Bronchial epithelial cell (primary cell): ENCODE data around the gene SYNGR1. TPM values are rescaled to one million over a fixed set of nuclear protein-coding genes. Genes with fewer than 3 reads are reported as not detected.

Experiments
- DNase-seq: peaks from one replicate; pipeline ENCODE4 v3.0.0-alpha.2; 2010; ENCODE audit warnings: low read depth
- FAIRE-seq: peaks from 2 replicates; lab custom pipeline; 2011; peaks lifted over from hg19 to GRCh38; lab: Jason Lieb, UNC
- H3K27me3 ChIP-seq: 2 replicates; pipeline ENCODE4 v1.5.1; 2011; ENCODE audit warnings: low read length; ENCODE audit not compliant: control insufficient read depth, insufficient read depth
- H3K36me3 ChIP-seq: 2 replicates; pipeline ENCODE4 v1.5.1; 2011; ENCODE audit warnings: low read length; ENCODE audit not compliant: control insufficient read depth, insufficient read depth
- H3K4me3 ChIP-seq: 2 replicates; pipeline ENCODE4 v1.5.1; 2011; ENCODE audit warnings: mild to moderate bottlenecking, low read depth, low read length, control low read depth
- total RNA-seq: library from RNA; depleted of rRNA; stranded (reverse); fragments of >200 nt; gene quantifications from 2 replicates; pipeline ENCODE4 v1.2.1, GENCODE V29; 2014
- TF ChIP-seq, protein P1 (sequence below): IDR thresholded peaks from 2 replicates; pipeline ENCODE4 v1.5.1; 2011; ENCODE audit warnings: mild to moderate bottlenecking, moderate library complexity, low read length, control low read depth, inconsistent platforms; ENCODE audit not compliant: insufficient read depth, severe bottlenecking

SYNGR1 gene
- total RNA-seq, 1 donor from 2014 or later: 0.26 TPM

DNA sequence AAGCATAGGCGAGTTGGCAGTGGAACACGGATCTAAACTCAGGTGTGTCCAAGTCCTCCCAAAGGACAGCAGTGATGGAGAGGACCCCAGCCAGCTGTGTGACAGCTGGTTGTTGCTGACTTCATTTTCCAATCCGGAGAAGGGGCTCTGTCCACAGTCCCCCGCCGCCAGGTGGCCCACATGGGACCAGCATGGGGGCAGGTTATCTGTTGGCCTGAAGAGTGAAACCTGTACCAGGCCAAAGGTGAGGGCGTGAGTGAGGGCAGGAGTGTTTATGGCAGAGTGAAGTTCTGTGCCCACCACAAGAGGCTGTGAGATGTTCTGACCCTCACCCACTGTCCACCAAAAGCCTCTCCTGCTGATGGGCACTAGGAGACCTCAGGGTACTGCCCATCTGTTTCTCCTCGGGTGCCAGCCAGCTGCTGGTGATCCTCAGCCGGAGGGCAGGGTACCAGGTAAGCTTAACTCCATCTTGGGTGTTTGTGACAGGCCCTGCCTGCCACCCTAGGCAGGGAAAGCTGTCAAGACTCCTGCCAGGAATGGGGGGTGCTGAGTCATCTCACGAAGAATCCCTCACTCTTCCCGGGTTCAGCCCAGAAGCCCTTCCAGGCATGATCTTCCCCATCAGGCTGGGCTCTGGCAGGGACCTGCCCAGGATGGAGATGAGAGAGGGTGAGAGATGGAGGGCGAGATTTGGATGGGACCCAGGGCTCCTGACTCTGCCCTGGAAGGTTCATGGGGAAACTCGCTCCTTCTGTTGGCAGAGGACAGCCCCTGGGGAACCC lies 34.2 kb downstream of the SYNGR1 start:
- Histone ChIP-seq H3K4me3 (no peak overlapping the region), H3K36me3 (no peaks in the 10 kb centered on the region), H3K27me3 (no peaks in the 10 kb centered on the region)
- FAIRE-seq (no peak), DNase-seq (peak; percentile 21)
- TF ChIP-seq, protein P1, sequence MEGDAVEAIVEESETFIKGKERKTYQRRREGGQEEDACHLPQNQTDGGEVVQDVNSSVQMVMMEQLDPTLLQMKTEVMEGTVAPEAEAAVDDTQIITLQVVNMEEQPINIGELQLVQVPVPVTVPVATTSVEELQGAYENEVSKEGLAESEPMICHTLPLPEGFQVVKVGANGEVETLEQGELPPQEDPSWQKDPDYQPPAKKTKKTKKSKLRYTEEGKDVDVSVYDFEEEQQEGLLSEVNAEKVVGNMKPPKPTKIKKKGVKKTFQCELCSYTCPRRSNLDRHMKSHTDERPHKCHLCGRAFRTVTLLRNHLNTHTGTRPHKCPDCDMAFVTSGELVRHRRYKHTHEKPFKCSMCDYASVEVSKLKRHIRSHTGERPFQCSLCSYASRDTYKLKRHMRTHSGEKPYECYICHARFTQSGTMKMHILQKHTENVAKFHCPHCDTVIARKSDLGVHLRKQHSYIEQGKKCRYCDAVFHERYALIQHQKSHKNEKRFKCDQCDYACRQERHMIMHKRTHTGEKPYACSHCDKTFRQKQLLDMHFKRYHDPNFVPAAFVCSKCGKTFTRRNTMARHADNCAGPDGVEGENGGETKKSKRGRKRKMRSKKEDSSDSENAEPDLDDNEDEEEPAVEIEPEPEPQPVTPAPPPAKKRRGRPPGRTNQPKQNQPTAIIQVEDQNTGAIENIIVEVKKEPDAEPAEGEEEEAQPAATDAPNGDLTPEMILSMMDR: no peak

DNA sequence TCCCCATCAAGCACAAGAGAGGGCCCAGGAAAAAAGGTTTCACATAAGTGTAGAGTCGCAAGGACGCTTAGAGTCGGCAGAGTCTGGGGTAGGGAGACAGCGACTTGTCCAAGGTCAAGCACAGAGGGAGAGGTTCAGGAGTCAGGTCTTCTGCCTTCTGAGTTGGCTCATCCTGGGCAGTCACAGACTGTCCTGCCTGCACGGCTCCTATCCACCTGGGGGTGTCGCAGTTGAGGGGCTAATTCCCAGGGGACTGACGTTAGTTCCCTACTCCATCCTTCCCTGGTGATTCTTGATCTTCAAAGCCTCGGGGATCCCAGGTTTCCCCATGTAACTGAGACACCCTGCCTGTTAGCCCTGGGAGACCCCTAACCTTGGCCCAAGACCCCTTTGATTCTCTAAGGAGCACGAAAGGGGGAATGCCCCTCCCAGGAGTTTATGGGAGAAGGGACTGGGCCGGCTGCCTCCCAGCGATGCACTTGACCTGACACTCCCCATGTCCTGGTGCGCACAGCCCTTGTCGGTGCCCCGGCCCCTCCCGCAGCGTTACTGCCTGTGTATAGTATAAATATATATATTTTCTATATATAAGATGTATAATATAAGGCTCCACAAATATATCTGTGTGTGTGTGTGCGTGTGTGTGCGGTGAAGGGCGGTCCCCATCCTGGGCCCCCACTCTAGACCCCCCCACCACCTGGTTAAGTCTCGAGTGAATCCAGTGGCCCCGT lies 35.1 kb downstream of the SYNGR1 start:
- Histone ChIP-seq H3K4me3 (no peak overlapping the region), H3K36me3 (no peaks in the 10 kb centered on the region), H3K27me3 (no peaks in the 10 kb centered on the region)
- peak; percentile 13 for DNase-seq
- no peak for FAIRE-seq
- TF ChIP-seq, protein P1: peak; percentile 50

GRCh38 chr22:39388261-39389011 lies 38.6 kb downstream of the SYNGR1 start:
- Histone ChIP-seq H3K4me3 (peak overlapping the region; percentile 32), H3K27me3 (no peaks in the 10 kb centered on the region), H3K36me3 (no peaks in the 10 kb centered on the region)
- FAIRE-seq: no peak
- DNase-seq: peak; percentile 46
- TF ChIP-seq, protein P1: no peak

- Histone ChIP-seq H3K27me3 (no peaks in the 10 kb centered on the region), H3K36me3 (no peaks in the 10 kb centered on the region), H3K4me3 (no peak overlapping the region)
- DNase-seq (no peak), FAIRE-seq (no peak)
- TF ChIP-seq, protein P1: no peak
Measured at GRCh38 chr22:39389420-39389819, 39.6 kb downstream of the SYNGR1 start.

- H3K36me3 ChIP-seq: no peaks in the 10 kb centered on the region
- DNase-seq: no peak
- TF ChIP-seq, protein P1: no peak
- no peak for FAIRE-seq
- H3K27me3 ChIP-seq: no peaks in the 10 kb centered on the region
- no peak overlapping the region for H3K4me3 ChIP-seq
Measured at GRCh38 chr22:39392341-39392948, 42.7 kb downstream of the SYNGR1 start.
